ENCODE results near the gene RECK.

DNA sequence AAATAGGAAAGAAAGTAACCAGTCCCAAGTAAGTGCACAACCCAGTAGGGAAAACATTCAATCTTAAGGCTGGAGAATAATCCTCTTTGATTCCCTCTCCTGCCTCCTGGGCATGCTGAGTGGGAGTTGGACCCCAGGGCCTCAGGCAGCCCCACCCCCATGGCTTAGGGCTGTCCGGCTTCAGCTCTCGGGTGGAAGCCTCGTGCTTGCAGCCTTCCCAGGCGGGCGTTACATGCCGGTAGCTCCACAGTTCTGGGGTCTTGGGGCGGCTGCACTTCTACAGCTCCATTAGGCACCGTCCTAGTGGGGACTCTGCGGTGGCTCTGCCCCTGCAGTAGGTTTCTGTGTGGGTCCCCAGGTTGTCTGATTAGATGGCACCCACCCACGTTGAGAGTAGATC is 109.9 kb downstream of the RECK start:
- TF ChIP-seq POLR2A (IDR thresholded peaks at IDR 0.05; ENCODE audit: low read length) (no peak), GATA1 (IDR thresholded peaks at IDR 0.05; ENCODE audit: low read depth, low read length) (no peak)
